ENCODE data around the gene ATE1. TPM values are rescaled to one million over a fixed set of nuclear protein-coding genes. Genes with fewer than 3 reads are reported as not detected.

Gene ATE1
- total and polyA plus RNA-seq, 2 of the 4 experiments (the other 2 are of a cell fraction), result 6.4 to 27.8 TPM

DNA sequence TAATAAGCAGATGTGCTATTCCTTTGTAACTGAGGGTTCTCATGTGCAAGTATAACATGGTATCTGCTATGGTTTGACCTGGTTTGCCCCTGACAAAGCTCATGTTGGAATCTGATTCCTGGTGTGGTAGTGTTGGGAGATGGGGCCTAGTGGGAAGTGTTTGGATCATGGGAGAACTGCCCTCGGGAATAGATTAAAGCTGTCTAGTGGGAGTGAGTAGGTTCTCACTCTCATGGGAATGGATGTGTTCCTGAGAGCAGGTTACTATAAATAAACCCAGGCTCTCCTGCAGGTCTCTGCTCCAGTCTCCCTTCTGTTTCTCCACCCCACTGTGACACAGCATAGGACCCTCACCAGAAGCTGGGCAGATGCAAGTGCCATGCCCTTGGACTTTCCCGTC is 97.7 kb downstream of the ATE1 start:
- H4K20me1 ChIP-seq (ENCODE audit: insufficient read depth, low read length), result no peaks in the 10 kb centered on the region
- H3K27ac ChIP-seq (ENCODE audit: insufficient read depth, low read length), result no peak overlapping the region
- ChIA-PET POLR2A (ENCODE audit: unreplicated experiment) (no interaction called here), CTCF (no interaction called here)
- H3K9ac ChIP-seq (ENCODE audit: low read depth, low read length), result no peak overlapping the region
- H2BK20ac ChIP-seq (ENCODE audit: low read depth, low read length), result no peak overlapping the region
- H2BK5ac ChIP-seq (ENCODE audit: low read depth, low read length, poor library complexity, severe bottlenecking), result no peak overlapping the region
- in situ Hi-C loops (cut with MboI; ENCODE audit: low sequenced_read_pairs), result no loop called here
- H3K9me3 ChIP-seq (ENCODE audit: control insufficient read depth, insufficient read depth, low read length), result no peaks in the 10 kb centered on the region
- H2BK120ac ChIP-seq (ENCODE audit: low read depth, low read length), result no peak overlapping the region
- H3K4me3 ChIP-seq (ENCODE audit: insufficient read depth, low read depth, low read length), result no peak overlapping the region
- no peaks in the 10 kb centered on the region for H3K79me1 ChIP-seq (ENCODE audit: low read depth in 1 of 2, low read length in 2 of 2)
- no peaks in the 10 kb centered on the region for H3K4me1 ChIP-seq (ENCODE audit: control insufficient read depth, insufficient read depth, low read length)
- H3K4ac ChIP-seq (ENCODE audit: low read depth, low read length), result no peak overlapping the region
- no peak overlapping the region for H3K14ac ChIP-seq (replicated peaks; ENCODE audit: low read depth, low read length)
- no peak overlapping the region for H2AFZ ChIP-seq (replicated peaks; ENCODE audit: low read length, poor library complexity)
- dilution Hi-C loops (cut with HindIII; ENCODE audit: low sequenced_read_pairs, unreplicated experiment), result no loop called here
- H4K91ac ChIP-seq (ENCODE audit: insufficient read depth, low read depth, low read length), result no peak overlapping the region
- H3K9me1 ChIP-seq (ENCODE audit: insufficient read depth, low read length), result peaks cover 3% of the 10 kb centered on the region; the same call in 1 of the 2 replicates
- no peak overlapping the region for H3K56ac ChIP-seq (ENCODE audit: extremely low read depth, insufficient read depth, low read length)
- no peak overlapping the region for H2AK5ac ChIP-seq (ENCODE audit: low read depth, low read length)
- BruUV-seq (replicated peaks), result no TSS peak
- no peak overlapping the region for H2BK15ac ChIP-seq (ENCODE audit: low read depth, low read length)
- intact Hi-C loops (cut with micrococcal nuclease), result no loop called here
- WGBS, 2 experiments (ENCODE audit: extremely low coverage in 2 of 2, insufficient read length in 1 of 2), result no CpG with 5 or more reads among the region's 2 CpGs
- H4K8ac ChIP-seq (ENCODE audit: low read depth in 2 of 2, low read length in 2 of 2), result no peak overlapping the region
- no peak overlapping the region for H2AK9ac ChIP-seq (replicated peaks; ENCODE audit: low read depth, low read length, poor library complexity)
- H3K36me3 ChIP-seq (ENCODE audit: control insufficient read depth, insufficient read depth, low read length), result peaks cover 5% of the 10 kb centered on the region
- H3K4me2 ChIP-seq (ENCODE audit: low read depth, low read length), result no peak overlapping the region
- H3K27me3 ChIP-seq (ENCODE audit: control insufficient read depth, insufficient read depth, low read length), result no peaks in the 10 kb centered on the region
- TF ChIP-seq SMC3 (IDR thresholded peaks at IDR 0.05; ENCODE audit: low read depth, low read length) (no peak), RFX5 (IDR thresholded peaks at IDR 0.05; ENCODE audit: low read depth, low read length) (no peak), BHLHE40 (IDR thresholded peaks at IDR 0.05; ENCODE audit: low read depth, low read length) (no peak), NFE2L2 (IDR thresholded peaks at IDR 0.05; ENCODE audit: low read depth, low read length) (no peak), FOS (IDR thresholded peaks at IDR 0.05; ENCODE audit: low read depth, low read length) (no peak), CEBPB (IDR thresholded peaks at IDR 0.05; ENCODE audit: low read depth, low read length) (no peak), MAZ (IDR thresholded peaks at IDR 0.05; ENCODE audit: borderline replicate concordance, low read depth, low read length) (no peak), CHD1 (IDR thresholded peaks at IDR 0.05; ENCODE audit: low read depth, low read length) (no peak)
- TF ChIP-seq, protein P1, sequence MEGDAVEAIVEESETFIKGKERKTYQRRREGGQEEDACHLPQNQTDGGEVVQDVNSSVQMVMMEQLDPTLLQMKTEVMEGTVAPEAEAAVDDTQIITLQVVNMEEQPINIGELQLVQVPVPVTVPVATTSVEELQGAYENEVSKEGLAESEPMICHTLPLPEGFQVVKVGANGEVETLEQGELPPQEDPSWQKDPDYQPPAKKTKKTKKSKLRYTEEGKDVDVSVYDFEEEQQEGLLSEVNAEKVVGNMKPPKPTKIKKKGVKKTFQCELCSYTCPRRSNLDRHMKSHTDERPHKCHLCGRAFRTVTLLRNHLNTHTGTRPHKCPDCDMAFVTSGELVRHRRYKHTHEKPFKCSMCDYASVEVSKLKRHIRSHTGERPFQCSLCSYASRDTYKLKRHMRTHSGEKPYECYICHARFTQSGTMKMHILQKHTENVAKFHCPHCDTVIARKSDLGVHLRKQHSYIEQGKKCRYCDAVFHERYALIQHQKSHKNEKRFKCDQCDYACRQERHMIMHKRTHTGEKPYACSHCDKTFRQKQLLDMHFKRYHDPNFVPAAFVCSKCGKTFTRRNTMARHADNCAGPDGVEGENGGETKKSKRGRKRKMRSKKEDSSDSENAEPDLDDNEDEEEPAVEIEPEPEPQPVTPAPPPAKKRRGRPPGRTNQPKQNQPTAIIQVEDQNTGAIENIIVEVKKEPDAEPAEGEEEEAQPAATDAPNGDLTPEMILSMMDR (conservative IDR thresholded peaks at IDR 0.05; ENCODE audit: low read depth, low read length), result no peak
- DNase-seq, result no peak
- no peak overlapping the region for H3K18ac ChIP-seq (ENCODE audit: low read depth, low read length)
- H4K5ac ChIP-seq (ENCODE audit: low read depth, low read length), result no peak overlapping the region
- ATAC-seq (ENCODE audit: low read depth), result no peak
- H3K23ac ChIP-seq (ENCODE audit: low read depth, low read length), result no peak overlapping the region
